Left lobe of liver (tissue), 2 donors: ENCODE results near the gene INHBE. TPM values are rescaled to one million over a fixed set of nuclear protein-coding genes. Genes with fewer than 3 reads are reported as not detected.
"Not testable (repeated sequence)": the region's sequence is repeated elsewhere in the genome, so short reads cannot be mapped to it uniquely, and the experiment has no call there.

Experiments
- ATAC-seq: fragments of 200-7000 bp; cut with Tn5 transposase; one replicate; pipeline ENCODE4 v1.9.1; 2020; ENCODE audit warnings: mild to moderate bottlenecking, moderate library complexity
- DNase-seq: peaks from one replicate; pipeline ENCODE4 v3.0.0-alpha.2; 2020; ENCODE audit warnings: low spot score
- total RNA-seq: library from RNA; stranded (reverse); gene quantifications from one replicate; pipeline ENCODE4 v1.2.1, GENCODE V29; 2021
- donor health status: DM: no; HTN: no; CAD: no; lungs with moderate emphysema.
- donor health status: DM: no; HTN: yes; CAD: no.

INHBE gene
- total RNA-seq, 1 donor from 2014 or later: 81.6 TPM

DNA sequence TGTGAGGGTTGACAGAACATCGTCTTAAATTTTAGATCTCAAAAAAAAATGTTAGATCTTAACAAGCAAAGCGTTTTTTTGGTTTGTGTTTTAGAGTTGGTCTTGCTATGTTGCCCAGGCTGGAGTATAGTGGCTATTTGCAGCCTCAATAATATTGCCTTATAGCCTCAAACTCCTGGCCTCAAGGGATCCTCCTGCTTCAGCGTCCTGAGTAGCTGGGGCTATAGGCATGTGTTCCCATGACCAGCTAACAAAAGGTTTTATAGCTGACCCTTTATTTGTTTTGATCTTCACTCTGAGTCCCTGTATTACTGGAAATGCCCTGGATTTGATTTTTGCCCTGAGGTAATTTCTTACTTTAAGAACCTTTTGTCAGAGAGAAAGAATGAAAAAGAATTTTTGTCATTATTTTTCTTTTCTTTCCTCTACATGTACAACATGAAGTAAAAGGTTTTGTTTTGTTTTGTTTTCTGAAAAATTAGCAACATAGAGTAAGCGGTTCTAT lies 15.3 kb upstream of the INHBE start:
- DNase-seq: no peak
- ATAC-seq: no peak

- ATAC-seq, DNase-seq: not testable (repeated sequence)
Observed at GRCh38 chr12:57441393-57441792, 13.7 kb upstream of the INHBE start.

DNA sequence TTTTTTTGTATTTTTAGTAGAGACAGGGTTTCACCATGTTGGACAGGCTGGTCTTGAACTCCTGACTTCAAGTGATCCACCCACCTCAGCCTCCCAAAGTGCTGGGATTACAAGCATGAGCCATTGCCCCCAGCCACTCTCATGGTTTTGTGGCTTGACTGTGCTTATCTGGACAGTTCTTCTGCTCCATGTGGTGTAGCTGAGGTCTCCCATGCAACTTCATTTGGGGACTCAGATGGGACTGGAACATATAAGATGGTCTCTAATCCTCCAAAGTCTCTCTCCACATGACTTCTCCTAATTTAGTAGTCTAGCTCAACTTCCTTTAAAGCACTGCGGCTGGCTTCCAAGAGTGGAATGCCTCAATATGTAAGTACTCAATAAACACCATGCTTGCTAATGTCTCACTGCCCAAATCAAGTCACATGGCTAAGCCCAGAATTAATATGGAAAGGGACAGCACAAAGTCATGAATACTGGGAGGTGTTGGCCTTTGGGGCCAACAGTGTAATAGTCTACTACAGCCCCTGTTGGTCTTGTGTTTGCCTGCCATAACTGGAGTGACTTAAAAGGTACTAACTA lies 13.2 kb upstream of the INHBE start:
- DNase-seq (no peak), ATAC-seq (no peak)

DNA sequence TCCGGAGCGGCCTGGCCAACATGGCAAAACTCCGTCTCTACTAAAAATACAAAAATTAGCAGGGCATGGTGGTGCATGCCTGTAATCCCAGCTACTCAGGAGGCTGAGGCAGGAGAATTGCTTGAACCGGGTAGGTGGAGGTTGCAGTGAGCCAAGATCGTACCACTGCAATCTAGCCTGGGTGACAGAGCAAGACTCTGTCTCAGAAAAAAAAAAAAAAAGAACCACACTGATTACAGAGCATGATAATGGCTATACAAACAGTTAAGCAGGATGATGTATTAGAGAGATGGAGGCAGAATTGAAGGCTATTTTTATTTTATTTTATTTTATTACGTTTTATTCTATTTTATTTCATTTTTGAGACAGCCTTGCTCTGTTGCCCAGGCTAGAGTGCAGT lies 10.8 kb upstream of the INHBE start:
- ATAC-seq, DNase-seq: not testable (repeated sequence)

- DNase-seq: no peak
- ATAC-seq: no peak
Observed at GRCh38 chr12:57444744-57445143, 10.4 kb upstream of the INHBE start.

DNA sequence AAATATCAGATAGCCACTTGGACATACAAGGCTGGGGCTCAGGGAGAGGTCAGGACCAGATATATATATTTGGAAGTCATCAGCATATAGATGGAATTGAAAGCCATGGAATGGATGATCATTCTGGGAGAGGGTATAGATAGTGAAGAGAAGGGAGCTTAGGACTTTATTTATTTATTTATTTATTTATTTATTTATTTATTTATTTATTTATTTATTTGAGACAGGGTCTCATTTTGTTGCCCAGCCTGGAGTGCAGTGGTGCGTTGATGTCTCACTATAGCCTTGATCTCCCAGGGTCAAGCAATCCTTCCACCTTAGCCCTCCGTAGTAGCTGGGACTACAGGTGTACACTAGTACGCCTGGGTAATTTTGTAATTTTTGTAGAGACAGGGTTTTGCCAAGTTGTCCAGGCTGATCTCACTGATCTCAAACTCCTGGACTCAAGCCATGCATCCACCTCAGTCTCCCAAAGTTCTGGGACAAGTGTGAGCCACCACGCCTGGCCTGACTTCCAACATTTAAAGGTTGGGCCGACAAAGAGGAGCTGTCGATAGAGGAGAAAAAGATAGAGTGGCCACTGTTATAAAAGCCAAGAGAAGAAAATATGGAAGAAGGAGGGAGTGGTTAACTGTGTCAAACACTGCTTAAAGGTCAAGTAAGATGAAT lies 8.7 kb upstream of the INHBE start:
- DNase-seq: no peak
- no peak for ATAC-seq

DNA sequence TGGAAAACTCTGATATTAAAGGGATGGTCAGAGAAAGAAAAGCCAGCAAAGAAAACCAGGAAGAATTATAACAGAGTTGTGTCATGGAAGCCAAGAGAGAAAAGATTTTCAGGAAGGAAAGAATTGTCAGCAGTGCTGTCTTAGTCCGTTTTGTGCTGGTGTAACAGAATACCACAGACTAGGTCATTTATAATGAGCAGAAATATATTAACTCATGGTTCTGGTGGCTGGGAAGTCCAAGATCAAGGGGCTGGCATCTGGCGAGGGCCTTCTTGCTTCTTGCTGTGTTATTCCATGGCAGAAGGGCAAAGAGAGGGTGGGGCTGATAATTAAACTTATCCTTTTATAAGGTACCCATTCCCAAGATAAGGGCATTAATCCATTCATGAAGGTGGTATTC lies 6.4 kb upstream of the INHBE start:
- DNase-seq: no peak
- ATAC-seq: no peak

DNA sequence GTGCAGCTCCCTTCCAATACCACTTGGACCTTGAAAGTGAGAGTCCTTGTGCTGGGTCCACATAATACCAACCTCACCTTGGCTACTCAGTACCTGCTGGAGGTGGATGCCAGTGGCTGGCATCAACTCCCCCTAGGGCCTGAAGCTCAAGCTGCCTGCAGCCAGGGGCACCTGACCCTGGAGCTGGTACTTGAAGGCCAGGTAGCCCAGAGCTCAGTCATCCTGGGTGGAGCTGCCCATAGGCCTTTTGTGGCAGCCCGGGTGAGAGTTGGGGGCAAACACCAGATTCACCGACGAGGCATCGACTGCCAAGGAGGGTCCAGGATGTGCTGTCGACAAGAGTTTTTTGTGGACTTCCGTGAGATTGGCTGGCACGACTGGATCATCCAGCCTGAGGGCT lies 5.7 kb upstream of the INHBE start:
- ATAC-seq (no peak), DNase-seq (no peak)

GRCh38 chr12:57450057-57450456 lies 5.0 kb upstream of the INHBE start:
- no peak for DNase-seq

GRCh38 chr12:57451233-57451778 lies 3.8 kb upstream of the INHBE start:
- ATAC-seq (peak; percentile 55), DNase-seq (peak; percentile 97)

More at GRCh38 chr12:57450057-57450456, 5.0 kb upstream of the INHBE start:
- no peak for ATAC-seq

DNA sequence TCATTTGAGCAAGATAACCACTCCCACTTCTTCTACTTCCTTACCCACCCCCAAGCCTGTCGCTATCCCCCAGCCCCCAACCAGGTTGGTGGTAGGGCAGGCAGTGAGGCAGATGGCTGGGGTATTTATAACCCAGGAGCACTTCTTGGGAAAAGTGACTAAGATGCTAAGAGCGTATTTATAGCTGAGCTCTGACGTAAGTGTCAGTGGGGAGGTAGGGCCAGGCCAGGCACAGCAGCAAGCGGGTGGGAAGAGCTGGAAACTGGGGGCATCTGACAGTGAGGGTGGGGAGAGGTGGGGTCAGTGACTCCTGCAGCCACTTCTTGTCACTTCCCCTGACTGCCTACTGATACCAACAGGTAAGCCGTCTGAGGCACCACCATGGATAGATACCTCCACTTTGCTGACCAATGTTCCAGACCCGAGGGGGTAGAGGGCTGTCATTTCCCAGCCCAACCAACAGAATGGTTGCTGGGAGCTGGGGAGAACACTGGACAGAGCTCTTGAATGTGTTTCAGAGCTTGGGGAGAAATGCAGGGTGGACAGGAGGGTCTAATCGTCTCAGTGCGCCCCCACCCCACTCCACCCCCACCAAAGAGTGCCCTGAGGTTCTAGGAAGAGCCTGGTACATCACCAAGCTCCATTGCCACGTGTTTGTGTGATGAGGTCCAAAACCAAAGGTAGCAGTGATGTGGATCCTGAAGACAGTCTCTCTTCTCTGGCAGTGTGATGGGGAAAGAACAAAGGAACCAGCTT lies 2.7 kb upstream of the INHBE start:
- no peak for DNase-seq
- ATAC-seq: no peak

- peak; percentile 49 for ATAC-seq
- peak; percentile 80 for DNase-seq
Observed at GRCh38 chr12:57452937-57453509, 2.1 kb upstream of the INHBE start.

DNA sequence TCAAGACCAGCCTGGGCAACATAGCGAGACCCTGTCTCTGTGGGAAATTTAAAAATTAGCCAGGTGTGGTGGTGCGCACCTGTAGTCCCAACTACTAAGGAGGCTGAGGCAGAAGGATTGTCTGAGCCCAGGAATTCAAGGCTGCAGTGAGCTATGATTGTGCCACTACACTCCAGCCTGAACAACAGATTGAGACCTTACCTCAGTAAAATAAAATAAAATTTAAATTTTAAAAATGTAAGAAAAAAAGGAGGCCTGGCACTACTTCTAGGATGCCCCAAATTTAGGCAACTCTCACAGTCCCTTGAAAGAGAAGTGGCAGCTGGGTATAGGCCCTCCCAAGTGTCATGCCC lies 918 bp upstream of the INHBE start:
- ATAC-seq: no peak
- no peak for DNase-seq

DNA sequence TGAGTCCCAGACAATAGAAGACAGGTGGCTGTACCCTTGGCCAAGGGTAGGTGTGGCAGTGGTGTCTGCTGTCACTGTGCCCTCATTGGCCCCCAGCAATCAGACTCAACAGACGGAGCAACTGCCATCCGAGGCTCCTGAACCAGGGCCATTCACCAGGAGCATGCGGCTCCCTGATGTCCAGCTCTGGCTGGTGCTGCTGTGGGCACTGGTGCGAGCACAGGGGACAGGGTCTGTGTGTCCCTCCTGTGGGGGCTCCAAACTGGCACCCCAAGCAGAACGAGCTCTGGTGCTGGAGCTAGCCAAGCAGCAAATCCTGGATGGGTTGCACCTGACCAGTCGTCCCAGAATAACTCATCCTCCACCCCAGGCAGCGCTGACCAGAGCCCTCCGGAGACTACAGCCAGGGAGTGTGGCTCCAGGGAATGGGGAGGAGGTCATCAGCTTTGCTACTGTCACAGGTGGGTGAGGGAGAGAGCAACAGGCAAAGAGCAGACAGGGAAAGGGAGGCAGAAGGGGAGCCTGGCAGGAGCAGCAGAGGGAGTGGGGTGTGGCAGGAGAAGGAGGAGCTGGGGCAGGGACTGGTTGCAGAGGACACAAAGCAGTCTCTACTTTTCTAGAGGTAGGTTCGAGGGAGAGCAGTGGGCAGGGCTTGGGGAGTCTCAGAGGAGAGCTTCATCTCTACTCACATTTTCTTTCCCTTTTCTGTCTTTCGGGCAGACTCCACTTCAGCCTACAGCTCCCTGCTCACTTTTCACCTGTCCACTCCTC lies 452 bp downstream of the INHBE start:
- DNase-seq (no peak), ATAC-seq (peak; percentile 5)

- peak; percentile 9 for ATAC-seq
- DNase-seq: no peak
Observed at GRCh38 chr12:57456145-57456700, 1.1 kb downstream of the INHBE start.

- ATAC-seq: no peak
Observed at GRCh38 chr12:57456737-57457490, 1.8 kb downstream of the INHBE start.

GRCh38 chr12:57458665-57459054 lies 3.6 kb downstream of the INHBE start:
- DNase-seq (no peak), ATAC-seq (no peak)

More at GRCh38 chr12:57456737-57457490, 1.8 kb downstream of the INHBE start:
- no peak for DNase-seq

DNA sequence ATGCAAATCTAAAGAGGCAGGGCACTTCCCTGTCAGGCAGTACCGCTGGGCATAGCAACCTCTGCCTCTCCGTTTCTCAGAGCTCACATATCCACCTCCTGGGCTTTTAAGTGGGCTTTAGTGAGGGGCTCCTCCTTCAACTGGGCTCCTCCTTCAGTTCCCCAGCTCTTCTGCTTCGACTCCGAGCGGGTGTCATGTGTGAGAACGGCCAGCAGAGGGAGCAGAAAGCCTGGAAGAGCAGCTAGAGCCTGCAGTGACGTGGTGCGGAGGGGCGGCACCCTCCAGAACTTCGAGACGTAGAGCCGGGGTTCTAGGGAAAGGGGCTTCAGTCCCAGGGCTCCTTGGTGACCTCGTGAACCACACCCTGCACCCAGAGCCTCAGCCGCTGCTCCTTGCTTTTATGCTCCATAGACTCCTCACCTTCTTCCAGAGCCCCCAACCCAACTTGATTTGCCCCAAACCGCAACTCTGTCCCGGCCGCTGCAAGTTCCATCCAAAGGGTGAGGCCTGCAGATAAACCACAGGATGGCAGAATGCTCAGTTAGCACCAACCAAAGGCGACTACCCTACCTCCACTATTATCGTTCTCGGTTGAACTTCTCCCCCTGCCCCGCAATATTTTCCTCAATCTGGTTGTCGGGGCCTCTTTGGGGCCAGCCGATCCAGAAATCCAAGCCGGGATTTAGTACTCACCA lies 4.1 kb downstream of the INHBE start:
- ATAC-seq: peak; percentile 53
- peak; percentile 91 for DNase-seq
